HG03064 (cell line): ENCODE measurements around the gene MNAT1.

Experiments
- ATAC-seq: cut with Tn5 transposase; IDR thresholded peaks from one replicate; pipeline ENCODE4 v1.9.1; 2021; ENCODE audit warnings: low read depth; ENCODE audit not compliant: unreplicated experiment

Gene MNAT1

GRCh38 chr14:61003571-61003970 is 269.0 kb downstream of the MNAT1 start:
- ATAC-seq: no peak

- no peak for ATAC-seq
Measured at GRCh38 chr14:61019537-61019936, 285.0 kb downstream of the MNAT1 start.
